ENCODE measurements around the gene SYK. TPM values are rescaled to one million over a fixed set of nuclear protein-coding genes. Genes with fewer than 3 reads are reported as not detected.

SYK gene
- total and polyA plus RNA-seq, 2 experiments from 2014 or later: 4.9 to 5.1 TPM

DNA sequence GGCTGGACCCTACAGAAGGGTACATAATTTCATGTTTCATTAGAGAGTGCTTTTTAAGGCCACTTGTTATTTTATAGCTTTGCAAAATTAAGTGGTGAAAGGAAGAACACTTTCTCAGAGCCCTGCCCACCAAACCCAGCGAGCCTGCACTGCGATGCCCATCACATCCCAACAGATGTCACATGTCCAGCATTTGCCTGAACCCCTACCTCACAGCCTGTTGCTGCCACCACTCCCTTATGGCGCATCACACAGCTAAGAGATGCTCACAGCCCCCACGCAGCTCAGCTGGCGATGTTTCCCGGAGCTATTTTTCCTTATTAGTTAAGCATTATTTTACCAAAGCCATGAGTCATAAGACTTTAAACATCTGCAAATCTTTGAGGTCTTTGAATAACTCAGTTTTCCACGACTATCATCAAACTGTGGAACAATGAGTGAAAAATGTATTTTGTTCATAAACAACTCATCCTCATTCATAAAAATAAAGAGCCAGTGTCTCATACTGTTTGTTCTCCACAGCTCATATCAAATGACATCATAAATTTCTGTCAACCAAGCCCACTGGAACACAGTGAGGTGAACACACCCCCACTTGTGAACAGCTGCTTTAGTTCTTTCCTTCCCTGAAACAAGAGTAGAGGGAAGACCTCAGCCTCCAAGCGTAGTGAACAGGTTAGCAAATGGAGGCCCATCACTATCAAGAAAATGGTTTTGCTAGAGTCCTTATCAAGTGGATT is 104.9 kb downstream of the SYK start:
- Histone ChIP-seq H3K27ac (no peak overlapping the region), H3K27me3 (no peaks in the 10 kb centered on the region), H3K79me2 (no peaks in the 10 kb centered on the region), H3K36me3 (replicated peaks; ENCODE audit: insufficient read depth, low read depth) (no peaks in the 10 kb centered on the region), H3K4me2 (no peak overlapping the region), H3K9me2 (replicated peaks; ENCODE audit: insufficient read depth) (no peaks in the 10 kb centered on the region), H3K4me3 (no peak overlapping the region), H4K20me1 (ENCODE audit: insufficient read depth, poor library complexity, severe bottlenecking) (no peaks in the 10 kb centered on the region), H2AFZ (no peak overlapping the region), H3K4me1 (ENCODE audit: insufficient read depth) (no peaks in the 10 kb centered on the region), H3K9me3 (ENCODE audit: low read depth) (no peaks in the 10 kb centered on the region)
- 88% methylated on average over 8 of the region's 8 CpGs for WGBS (ENCODE audit: low lambda C conversion rate, missing lambda C conversion rate)
- no peak for TF ChIP-seq EZH2phosphoT487 (IDR thresholded peaks at IDR 0.05; ENCODE audit: low read depth, severe bottlenecking, unreplicated experiment)
- TF ChIP-seq, protein P1, sequence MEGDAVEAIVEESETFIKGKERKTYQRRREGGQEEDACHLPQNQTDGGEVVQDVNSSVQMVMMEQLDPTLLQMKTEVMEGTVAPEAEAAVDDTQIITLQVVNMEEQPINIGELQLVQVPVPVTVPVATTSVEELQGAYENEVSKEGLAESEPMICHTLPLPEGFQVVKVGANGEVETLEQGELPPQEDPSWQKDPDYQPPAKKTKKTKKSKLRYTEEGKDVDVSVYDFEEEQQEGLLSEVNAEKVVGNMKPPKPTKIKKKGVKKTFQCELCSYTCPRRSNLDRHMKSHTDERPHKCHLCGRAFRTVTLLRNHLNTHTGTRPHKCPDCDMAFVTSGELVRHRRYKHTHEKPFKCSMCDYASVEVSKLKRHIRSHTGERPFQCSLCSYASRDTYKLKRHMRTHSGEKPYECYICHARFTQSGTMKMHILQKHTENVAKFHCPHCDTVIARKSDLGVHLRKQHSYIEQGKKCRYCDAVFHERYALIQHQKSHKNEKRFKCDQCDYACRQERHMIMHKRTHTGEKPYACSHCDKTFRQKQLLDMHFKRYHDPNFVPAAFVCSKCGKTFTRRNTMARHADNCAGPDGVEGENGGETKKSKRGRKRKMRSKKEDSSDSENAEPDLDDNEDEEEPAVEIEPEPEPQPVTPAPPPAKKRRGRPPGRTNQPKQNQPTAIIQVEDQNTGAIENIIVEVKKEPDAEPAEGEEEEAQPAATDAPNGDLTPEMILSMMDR (IDR thresholded peaks at IDR 0.05; ENCODE audit: poor library complexity): no peak
- TF ChIP-seq EZH2 (IDR thresholded peaks at IDR 0.05; ENCODE audit: borderline replicate concordance): no peak
- no peak for DNase-seq (ENCODE audit: low spot score)

DNA sequence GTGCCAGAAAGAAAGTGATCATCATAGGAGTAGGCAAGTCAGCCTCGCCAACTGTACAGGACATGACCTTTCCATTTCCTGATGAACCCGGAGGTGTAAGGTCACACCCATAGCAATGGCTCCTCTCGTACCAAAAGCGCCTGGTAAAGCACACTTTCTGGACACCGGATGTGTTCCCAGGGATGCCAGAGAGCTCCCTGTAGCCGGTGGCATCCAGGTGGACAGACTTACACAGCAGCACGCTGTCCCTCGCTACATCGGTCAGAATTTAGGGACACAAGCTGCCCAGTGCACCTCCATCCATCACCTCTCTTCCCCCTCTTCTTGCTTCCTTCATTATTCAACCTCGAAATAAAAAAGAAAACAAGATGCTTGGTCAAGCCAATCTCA is 105.4 kb downstream of the SYK start:
- Histone ChIP-seq H3K4me3 (no peak overlapping the region), H3K4me1 (ENCODE audit: insufficient read depth) (no peaks in the 10 kb centered on the region), H3K9me3 (ENCODE audit: low read depth) (no peaks in the 10 kb centered on the region), H3K36me3 (replicated peaks; ENCODE audit: insufficient read depth, low read depth) (no peaks in the 10 kb centered on the region), H3K4me2 (no peak overlapping the region), H3K9me2 (replicated peaks; ENCODE audit: insufficient read depth) (no peaks in the 10 kb centered on the region), H2AFZ (no peak overlapping the region), H3K27me3 (no peaks in the 10 kb centered on the region), H4K20me1 (ENCODE audit: insufficient read depth, poor library complexity, severe bottlenecking) (no peaks in the 10 kb centered on the region), H3K79me2 (no peaks in the 10 kb centered on the region), H3K27ac (no peak overlapping the region)
- TF ChIP-seq EZH2phosphoT487 (IDR thresholded peaks at IDR 0.05; ENCODE audit: low read depth, severe bottlenecking, unreplicated experiment) (no peak), EZH2 (IDR thresholded peaks at IDR 0.05; ENCODE audit: borderline replicate concordance) (no peak)
- TF ChIP-seq, protein P1 (IDR thresholded peaks at IDR 0.05; ENCODE audit: poor library complexity): no peak
- 92% methylated on average over 10 of the region's 10 CpGs for WGBS (ENCODE audit: low lambda C conversion rate, missing lambda C conversion rate)
- no peak for DNase-seq (ENCODE audit: low spot score)

DNA sequence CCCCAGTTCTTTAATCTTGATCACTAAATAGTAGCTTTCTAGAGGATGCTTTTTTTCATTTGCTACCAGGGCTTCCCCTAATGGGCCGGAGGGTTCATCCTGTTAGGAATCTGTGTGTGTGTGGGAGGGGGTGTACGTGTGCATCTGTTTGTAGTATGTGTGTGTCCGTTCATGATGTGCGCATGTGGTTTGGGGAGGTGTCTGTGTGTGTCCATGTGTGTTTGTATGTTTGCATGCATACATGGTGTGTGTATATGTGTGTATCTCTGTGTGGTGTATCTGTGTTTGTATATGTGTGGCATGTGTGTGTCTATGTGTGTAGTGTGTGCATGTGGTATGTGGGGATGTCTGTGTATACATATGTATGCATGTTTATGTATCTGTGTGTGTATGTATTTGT is 106.2 kb downstream of the SYK start:
- H2AFZ ChIP-seq: no peak overlapping the region
- WGBS (ENCODE audit: low lambda C conversion rate, missing lambda C conversion rate): 96% methylated on average over 4 of the region's 4 CpGs
- H4K20me1 ChIP-seq (ENCODE audit: insufficient read depth, poor library complexity, severe bottlenecking): no peaks in the 10 kb centered on the region
- no peaks in the 10 kb centered on the region for H3K27me3 ChIP-seq
- no peak overlapping the region for H3K27ac ChIP-seq
- H3K4me3 ChIP-seq: no peak overlapping the region
- TF ChIP-seq EZH2phosphoT487 (IDR thresholded peaks at IDR 0.05; ENCODE audit: low read depth, severe bottlenecking, unreplicated experiment): no peak
- no peak for TF ChIP-seq EZH2 (IDR thresholded peaks at IDR 0.05; ENCODE audit: borderline replicate concordance)
- TF ChIP-seq, protein P1 (IDR thresholded peaks at IDR 0.05; ENCODE audit: poor library complexity): no peak
- no peaks in the 10 kb centered on the region for H3K4me1 ChIP-seq (ENCODE audit: insufficient read depth)
- no peaks in the 10 kb centered on the region for H3K79me2 ChIP-seq
- no peaks in the 10 kb centered on the region for H3K36me3 ChIP-seq (replicated peaks; ENCODE audit: insufficient read depth, low read depth)
- H3K4me2 ChIP-seq: no peak overlapping the region
- no peaks in the 10 kb centered on the region for H3K9me2 ChIP-seq (replicated peaks; ENCODE audit: insufficient read depth)
- DNase-seq (ENCODE audit: low spot score): no peak
- no peaks in the 10 kb centered on the region for H3K9me3 ChIP-seq (ENCODE audit: low read depth)
